ENCODE data around the gene RAB37. TPM values are rescaled to one million over a fixed set of nuclear protein-coding genes. Genes with fewer than 3 reads are reported as not detected.

RAB37 gene
- total RNA-seq, 4 donors from 2014 or later: 0.48 to 3.0 (median 1.4) TPM

GRCh38 chr17:74749279-74750038 is 12.4 kb downstream of the RAB37 start:
- no peak for TF ChIP-seq CTCF (IDR thresholded peaks at IDR 0.05)
- ATAC-seq (ENCODE audit: low FRiP score) (no peak), DNase-seq (ENCODE audit: low spot score) (no peak)

- TF ChIP-seq CTCF (IDR thresholded peaks at IDR 0.05): no peak
- ATAC-seq (ENCODE audit: low FRiP score) (no peak), DNase-seq (ENCODE audit: low spot score) (no peak)
Observed at GRCh38 chr17:74750039-74750326, 12.9 kb downstream of the RAB37 start.

- ATAC-seq (ENCODE audit: low FRiP score) (no peak), DNase-seq (ENCODE audit: low spot score) (no peak)
- TF ChIP-seq CTCF (IDR thresholded peaks at IDR 0.05): no peak
Observed at GRCh38 chr17:74750327-74751069, 13.4 kb downstream of the RAB37 start.

- no peak for DNase-seq (ENCODE audit: low spot score)
Observed at GRCh38 chr17:74752415-74752814, 15.4 kb downstream of the RAB37 start.

GRCh38 chr17:74752822-74753401 is 15.9 kb downstream of the RAB37 start:
- no peak for DNase-seq (ENCODE audit: low spot score)
- no peak for TF ChIP-seq CTCF (IDR thresholded peaks at IDR 0.05)
- ATAC-seq (ENCODE audit: low FRiP score): no peak

More at GRCh38 chr17:74752415-74752814, 15.4 kb downstream of the RAB37 start:
- no peak for ATAC-seq (ENCODE audit: low FRiP score)
- no peak for TF ChIP-seq CTCF (IDR thresholded peaks at IDR 0.05)

- ATAC-seq (ENCODE audit: low FRiP score) (no peak), DNase-seq (ENCODE audit: low spot score) (no peak)
- TF ChIP-seq CTCF (IDR thresholded peaks at IDR 0.05): no peak
Observed at GRCh38 chr17:74754832-74755231, 17.8 kb downstream of the RAB37 start.

All from omental fat pad (tissue), 4 donors.